GM19452 (cell line): ENCODE measurements around the gene FURIN.
"Not testable (repeated sequence)": the region's sequence is repeated elsewhere in the genome, so short reads cannot be mapped to it uniquely, and the experiment has no call there.

Experiments
- ATAC-seq: cut with Tn5 transposase; IDR thresholded peaks from one replicate; pipeline ENCODE4 v1.9.1; 2021; ENCODE audit not compliant: unreplicated experiment

Gene FURIN

DNA sequence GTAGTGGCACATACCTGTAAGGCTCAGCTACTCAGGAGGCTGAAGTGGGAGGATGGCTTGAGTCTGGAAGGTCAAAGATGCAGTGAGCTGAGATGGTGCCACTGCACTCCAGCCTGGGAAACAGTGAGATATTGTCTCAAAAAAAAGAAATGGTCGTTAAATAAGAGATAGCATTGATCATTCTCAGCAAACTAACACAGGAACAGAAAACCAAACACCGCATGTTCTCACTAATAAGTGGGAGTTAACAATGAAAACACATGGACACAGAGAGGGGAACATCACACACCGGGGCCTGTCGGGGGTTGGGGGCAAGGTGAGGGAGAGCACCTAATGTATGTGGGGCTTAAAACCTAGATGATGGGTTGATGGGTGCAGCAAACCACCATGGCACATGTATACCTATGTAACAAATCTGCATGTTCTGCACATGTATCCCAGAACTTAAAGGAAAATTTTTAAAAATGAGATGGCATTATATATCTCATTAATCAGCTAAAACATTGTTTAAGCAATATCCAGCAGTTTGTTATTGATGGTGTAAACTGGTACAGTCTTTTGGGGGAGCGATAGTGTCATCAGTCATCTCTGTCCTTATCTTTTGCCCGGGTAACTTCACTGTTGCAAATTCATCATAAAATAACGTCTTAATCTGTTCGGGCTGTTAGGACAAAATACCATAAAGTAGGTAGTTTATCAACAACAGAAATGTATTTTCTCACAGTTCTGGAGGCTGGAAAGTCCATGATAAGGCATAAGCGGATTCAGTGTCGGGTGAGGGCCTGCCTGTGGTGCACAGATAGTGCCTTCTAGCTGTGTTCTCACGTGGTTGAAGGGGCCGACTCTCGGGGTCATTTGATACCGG lies 33.0 kb downstream of the FURIN start:
- no peak for ATAC-seq

DNA sequence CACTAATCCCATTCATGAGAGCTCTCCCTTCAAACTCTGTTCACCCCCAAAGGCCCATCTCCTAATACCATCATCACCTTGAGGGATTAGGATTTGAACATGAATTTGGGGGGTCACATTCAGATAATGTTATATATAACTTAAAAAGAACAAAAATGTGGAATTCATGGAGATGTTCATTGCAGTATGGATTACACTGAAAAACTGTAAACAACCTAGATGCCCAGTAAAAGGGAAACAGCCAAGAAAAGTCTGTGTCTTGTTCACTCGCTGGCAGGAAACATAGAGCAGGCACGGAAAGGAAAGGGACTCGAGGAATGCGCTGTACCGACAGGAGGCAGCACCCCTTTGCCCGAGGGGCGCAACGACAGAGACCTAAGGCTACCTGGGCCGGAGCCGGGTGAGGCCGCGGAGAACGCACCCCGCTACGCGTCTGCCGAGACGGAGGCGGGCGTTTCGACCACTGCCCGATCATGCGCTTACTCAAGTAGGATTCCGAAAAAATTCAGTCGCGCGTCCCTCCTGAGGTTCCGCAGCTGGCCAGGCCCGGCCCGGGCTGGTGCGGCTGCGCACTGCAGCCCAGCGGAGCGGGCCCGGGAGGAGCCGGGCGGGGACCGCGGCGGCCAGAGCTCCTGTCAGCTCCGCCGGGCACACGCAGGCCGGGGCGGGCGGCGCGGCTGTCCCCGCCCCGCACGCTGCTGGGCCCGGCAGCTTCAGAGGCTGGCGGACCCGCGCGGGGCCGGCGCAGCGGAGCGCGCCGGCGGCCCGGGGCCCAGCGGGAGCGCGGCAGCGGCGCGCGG lies 33.9 kb downstream of the FURIN start:
- ATAC-seq = peak; percentile 73

DNA sequence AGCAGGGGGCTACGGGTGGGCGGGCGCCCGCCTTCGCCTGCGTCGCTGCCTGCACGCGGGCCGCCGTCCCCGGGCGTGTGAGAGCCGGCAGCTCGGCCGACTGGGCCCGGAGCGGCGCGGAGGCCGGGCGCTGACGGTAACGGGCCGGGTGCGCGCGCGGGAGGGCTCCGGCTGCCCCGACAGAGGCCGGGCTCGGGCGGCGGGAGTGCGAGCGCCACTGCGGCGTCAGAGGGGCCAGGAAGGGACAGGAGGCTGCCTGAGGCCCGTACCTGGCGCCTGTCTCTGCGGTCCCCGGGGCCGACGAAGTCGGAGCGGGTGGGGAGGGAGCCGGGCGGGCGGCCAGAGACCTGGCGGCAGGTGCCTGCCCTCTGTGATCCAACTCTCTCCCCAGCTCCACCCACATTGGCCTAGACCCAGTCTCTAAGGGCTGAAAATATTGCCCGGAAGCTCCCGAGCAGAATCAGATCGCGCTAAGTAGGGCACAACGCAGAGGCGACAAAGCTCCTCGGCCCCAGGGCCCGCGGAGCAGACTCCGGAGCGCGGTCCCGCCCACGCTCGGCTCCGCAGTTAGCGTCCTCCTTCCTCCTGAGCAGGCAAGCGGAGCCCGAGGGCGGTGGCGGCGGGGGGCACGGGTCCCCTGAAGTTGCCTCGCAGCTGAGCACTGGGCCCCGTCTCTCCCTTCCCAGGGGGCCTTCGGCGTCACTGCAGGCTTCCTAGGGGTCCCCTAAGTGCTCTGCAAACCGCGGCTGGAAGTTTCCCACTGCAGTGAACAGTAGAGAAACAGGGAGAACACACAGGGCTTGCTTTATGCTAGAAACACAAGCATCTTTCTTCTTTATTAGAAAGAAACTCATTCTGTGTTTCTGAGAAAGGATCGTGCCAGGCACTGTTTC lies 34.7 kb downstream of the FURIN start, which contains the start of gene MAN2A2:
Gene MAN2A2, plus strand, starts transcription at position 463 of the 893 bp plus-strand sequence. CDS start 906 bp downstream, outside the sequence.
- ATAC-seq = peak; percentile 57

DNA sequence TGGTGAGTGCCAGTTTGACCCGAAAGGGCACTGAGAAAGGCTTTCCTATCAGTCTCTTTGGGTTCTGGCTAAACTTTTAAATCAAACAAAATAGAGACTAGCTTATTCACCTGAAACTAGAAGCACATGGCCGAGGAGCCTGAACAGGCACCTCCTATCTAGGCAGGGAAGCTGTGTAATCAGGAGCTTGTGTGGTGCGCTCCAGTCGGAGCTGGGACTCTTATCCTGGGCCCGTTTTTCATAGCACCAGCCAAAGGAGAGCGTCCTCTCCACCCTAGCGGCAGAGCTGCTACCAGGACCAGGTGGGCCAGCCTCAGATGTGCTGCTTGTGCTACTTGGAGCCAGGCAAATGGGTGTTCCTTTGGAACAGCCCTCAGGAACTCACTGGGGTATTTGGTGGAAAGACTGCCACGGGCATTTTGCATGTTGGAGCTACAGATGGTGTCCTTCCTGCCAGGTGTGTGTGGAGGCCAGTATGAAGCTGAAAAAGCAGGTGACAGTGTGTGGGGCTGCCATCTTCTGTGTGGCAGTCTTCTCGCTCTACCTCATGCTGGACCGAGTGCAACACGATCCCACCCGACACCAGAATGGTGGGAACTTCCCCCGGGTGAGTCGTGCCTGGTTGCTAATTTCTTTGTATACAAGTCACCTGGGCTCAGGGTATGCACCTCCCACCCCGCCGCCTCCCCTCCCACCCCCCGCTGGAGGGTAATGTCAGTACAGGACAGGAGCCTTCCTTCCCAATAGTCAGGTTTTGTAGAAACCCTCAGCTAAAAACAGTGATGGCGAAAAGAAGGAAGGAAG lies 35.5 kb downstream of the FURIN start:
- no peak for ATAC-seq

DNA sequence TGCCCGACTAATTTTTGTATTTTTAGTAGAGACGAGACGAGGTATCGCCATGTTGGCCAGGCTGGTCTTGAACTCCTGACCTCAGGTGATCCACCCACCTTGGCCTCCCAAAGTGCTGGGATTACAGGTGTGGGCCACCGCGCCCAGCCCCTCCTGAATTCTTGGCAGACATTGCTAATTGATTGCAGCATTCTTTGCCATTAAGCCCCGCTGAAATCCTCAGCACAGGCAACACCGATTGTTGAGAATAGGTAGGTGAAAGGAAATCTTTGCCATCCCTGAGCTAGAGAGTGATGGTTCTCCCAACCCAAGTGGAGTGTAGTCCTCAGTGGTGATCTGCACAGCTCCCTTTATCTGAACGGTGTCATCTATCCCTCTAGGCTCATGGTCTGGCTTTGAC lies 36.4 kb downstream of the FURIN start:
- ATAC-seq = no peak

DNA sequence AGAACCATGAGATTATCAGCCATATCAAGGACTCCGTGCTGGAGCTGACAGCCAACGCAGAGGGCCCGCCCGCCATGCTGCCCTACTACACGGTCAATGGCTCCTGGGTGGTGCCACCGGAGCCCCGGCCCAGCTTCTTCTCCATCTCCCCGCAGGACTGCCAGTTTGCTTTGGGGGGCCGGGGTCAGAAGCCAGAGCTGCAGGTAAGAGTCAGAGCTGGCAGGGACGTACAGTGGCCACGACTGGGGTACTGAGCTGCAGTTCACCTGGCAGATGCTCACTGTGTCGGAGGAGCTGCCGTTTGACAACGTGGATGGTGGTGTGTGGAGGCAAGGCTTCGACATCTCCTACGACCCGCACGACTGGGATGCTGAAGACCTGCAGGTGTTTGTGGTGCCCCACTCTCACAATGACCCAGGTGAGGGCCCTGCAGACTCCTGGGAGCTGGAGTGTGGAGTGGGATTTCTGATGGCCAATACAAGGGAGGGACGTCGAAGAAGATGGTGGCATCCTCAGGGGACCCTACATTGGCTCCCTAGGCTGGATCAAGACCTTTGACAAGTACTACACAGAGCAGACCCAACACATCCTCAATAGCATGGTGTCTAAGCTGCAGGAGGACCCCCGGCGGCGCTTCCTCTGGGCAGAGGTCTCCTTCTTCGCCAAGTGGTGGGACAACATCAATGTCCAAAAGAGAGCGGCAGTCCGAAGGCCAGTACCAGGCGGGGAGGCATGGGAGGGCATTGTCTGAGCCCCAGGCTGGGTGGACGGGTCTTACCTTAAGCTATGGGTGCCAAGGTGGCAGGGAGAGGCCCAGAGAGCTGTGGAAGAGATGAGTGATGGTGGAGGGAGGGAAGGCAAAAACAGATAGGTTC lies 37.2 kb downstream of the FURIN start:
- no peak for ATAC-seq

DNA sequence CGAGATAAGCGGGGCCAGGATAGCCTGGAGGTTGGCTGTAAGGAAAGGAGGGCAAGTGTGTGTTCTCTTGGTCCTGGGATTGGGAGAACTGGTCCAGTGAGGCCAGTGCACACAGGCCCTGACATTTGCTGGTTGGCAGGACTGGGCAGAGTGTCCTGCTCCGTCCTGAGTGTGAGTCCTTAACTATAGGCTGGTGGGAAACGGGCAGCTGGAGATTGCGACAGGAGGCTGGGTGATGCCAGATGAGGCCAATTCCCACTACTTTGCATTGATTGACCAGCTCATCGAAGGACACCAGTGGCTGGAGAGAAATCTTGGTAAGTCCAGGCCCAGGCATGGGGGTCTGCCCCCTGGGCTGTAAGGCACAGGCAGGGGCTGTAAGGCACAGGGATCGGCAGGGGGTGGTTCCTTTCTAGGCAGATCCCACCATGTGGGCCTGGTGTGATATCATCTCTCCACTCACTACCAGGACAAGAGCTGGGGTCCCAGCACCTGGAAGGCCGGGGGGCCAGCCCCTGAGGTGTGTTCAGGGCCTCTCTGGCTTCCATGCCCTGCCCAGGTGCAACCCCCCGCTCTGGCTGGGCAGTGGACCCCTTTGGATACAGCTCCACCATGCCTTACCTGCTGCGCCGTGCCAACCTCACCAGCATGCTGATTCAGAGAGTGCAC lies 37.9 kb downstream of the FURIN start:
- no peak for ATAC-seq

DNA sequence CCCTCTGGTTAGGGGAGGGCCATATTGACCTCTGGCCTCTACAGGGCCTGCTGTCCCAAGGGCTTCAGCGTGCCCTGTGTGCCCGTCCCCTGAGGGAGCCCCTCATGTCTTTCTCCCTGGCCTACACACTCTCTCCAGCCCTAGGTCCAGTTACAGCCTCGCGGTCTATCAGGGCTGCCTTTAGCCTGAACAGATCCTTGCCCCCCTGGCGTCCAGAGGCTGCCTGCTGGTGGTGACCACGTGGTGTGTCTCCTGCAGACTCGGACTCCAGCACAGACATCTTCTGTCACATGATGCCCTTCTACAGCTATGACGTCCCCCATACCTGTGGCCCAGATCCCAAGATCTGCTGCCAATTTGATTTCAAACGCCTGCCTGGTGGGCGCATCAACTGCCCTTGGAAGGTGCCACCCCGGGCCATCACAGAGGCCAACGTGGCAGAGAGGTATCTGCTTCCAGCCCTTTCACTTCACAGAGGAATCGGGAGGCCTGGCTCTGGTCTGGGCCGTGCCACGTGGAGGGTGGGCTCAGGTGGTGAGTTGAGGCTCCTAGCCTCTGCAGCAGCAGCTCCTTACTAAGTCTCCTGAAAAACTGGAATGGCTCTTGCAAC lies 38.8 kb downstream of the FURIN start:
- ATAC-seq = no peak

DNA sequence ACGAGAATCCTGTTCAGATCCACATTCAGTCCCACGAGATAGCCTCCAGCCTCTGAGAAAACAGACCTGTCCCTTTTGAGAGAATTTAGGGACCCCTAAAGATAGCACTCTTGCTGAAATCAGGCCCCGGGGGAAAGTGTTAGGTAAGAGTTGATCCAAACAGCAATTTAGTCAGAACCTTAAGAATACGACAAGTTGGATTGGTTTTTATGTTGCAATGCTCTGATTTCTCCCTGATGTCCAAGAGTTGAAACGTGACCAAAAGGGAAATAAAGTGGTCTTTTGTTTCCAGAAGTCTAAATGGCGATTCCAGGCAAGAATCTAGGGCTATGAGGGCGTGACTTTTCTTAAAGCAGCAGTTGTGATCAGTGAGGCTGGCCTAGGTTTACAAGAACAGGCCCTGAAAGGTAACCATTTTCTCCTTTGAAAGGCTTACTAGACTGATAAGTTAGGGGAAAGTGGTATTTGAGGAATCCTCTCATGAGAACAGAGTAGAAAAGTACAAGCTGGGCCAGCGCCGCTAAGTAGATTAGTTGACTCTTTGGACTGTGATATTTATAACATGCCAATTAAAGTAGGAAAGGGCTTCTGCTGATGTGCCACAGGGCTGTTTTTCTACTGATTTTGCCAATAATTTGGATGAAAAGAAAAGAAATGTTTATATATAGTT lies 39.6 kb downstream of the FURIN start:
- no peak for ATAC-seq

DNA sequence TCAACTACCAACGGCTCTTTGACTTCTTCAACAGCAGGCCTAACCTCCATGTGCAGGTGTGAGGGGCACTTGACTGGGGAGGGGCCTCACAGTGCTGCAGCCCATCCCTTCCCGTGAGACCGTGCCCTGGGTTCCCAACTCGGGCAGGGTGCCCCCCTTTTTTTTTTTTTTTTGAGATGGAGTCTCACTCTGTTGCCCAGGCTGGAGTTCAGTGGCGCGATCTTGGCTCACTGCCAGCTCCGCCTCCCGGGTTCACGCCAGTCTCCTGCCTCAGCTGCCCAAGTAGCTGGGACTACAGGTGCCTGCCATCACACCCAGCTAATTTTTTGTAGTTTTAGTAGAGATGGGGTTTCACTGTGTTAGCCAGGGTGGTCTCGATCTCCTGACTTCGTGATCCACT lies 41.1 kb downstream of the FURIN start:
- ATAC-seq = not testable (repeated sequence)

DNA sequence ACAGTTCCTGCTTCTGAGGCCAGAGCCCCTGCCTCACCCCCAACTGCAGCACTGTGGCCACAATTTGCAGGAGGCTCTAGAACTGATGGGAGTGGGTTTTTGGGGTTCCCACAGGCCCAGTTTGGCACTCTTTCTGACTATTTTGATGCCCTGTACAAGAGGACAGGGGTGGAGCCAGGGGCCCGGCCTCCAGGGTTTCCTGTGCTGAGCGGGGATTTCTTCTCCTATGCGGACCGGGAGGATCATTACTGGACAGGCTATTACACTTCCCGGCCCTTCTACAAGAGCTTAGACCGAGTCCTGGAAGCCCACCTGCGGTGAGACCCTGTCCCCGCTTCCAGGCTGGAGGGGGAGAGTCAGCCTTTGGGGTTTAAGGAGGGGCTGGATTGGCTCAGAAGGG lies 41.6 kb downstream of the FURIN start:
- ATAC-seq = no peak

DNA sequence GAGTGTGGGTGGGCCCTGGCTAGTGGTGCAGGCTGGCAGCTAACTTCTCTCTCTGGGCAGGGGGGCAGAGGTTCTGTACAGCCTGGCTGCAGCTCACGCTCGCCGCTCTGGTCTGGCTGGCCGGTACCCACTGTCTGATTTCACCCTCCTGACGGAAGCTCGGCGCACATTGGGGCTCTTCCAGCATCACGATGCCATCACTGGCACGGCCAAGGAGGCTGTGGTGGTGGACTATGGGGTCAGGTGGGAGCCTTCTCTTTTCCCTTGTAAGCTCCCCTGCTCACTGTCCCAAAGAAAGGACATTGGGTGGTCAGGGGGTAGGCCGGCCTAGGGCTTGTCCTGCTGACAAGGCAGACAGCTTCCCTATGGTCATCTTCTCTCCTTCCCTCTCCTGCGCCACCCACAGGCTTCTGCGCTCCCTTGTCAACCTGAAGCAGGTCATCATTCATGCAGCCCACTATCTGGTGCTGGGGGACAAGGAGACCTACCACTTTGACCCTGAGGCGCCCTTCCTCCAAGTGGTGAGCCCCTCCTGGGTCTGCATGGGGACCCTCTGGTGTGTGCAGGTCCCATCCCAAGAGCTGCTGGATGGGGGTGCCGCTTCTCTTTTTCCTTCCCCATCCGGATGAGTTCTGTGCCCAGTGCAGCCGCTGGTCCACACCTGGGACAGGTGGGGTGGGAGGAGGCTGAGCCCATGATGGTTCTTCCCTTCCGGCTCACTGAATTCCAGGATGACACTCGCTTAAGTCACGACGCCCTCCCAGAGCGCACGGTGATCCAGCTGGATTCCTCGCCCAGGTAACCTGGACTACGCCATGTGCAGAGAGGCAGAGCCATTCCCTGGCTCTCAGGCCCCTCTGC lies 42.3 kb downstream of the FURIN start:
- ATAC-seq = no peak

DNA sequence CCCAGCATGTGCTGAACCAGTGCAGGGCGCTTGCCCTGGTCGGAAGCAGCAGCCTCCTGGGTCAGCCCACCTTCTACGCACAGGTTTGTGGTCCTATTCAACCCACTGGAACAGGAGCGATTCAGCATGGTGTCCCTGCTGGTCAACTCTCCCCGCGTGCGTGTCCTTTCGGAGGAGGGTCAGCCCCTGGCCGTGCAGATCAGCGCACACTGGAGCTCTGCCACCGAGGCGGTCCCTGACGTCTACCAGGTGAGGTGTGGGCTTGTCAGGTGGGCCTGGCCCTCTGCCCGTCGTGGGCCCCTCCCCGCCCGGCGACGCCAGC lies 42.9 kb downstream of the FURIN start:
- ATAC-seq = no peak

DNA sequence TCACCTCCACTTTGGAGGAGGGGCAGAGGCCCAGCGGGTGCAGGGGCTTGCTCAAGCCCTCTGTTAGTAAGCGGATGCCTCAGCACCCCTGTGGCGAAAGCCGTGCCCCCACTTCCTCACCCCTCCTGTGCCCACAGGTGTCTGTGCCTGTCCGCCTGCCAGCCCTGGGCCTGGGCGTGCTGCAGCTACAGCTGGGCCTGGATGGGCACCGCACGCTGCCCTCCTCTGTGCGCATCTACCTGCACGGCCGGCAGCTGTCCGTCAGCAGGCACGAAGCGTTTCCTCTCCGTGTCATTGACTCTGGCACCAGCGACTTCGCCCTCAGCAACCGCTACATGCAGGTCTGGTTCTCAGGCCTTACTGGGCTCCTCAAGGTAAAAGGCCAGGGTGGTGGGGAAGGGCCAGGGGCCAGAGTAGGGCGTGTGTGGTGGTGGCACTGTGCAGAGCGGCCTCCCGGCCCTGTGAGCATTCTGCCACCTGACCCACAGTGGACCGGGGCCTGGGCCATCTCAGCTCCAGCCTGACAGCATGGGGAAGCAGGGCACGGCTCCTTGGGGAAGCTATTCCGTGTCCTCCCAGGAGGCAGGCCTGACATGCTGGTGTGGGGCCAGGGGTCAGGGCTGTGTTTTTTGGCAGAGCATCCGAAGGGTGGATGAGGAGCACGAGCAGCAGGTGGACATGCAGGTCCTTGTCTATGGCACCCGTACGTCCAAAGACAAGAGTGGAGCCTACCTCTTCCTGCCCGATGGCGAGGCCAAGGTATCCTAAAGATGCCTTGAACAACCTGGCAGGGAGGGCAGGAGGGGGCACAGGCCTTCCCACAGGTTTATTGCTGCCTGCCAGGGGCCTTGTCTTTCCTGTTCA lies 43.8 kb downstream of the FURIN start:
- no peak for ATAC-seq

DNA sequence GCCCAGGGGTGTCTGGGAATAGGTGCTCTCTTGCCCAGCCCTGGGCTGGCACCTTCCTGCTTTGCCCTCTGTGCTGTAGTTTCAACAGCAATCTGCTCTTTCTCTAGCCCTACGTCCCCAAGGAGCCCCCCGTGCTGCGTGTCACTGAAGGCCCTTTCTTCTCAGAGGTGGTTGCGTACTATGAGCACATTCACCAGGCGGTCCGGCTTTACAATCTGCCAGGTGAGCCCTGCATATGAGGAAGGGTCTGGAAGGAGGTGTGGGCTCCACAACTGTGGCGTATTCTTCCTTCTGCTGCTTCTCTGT lies 44.3 kb downstream of the FURIN start:
- ATAC-seq = no peak

DNA sequence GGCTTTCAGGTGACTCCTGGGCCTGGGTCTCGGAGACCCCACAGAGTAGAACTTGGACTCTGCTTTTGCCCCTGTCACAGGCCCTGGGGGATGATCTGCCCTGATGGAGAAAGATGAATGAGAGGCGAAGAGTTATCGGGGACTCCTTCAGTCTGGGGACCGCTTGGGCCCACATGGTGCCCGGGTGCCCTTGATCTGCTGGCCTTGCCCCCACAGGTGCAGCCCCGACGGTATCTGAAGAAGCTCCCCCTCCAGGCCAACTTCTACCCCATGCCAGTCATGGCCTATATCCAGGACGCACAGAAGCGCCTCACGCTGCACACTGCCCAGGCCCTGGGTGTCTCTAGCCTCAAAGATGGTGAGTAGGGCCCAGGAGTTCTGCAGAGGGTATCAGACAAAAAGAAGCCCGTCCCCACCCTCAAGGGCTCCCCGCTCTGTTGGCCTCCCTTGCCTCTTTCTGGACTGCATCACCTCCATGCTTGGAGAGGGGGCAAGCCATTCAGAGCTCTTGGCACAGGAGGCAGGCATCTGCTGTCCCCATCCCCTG lies 45.1 kb downstream of the FURIN start:
- no peak for ATAC-seq
